SK-N-SH (cell line): ENCODE results near the gene TKTL2. TPM values are rescaled to one million over a fixed set of nuclear protein-coding genes. Genes with fewer than 3 reads are reported as not detected.

Experiments used
- CTCF ChIA-PET: fragments of 300-600, 350-600 bp; formaldehyde crosslinking; extraction: SDS; loops from one replicate; lab custom pipeline; 2021; lab: Yijun Ruan, JAX
- POLR2A ChIA-PET: fragments of 350-600 bp; sonication (Branson Sonifier 250); formaldehyde crosslinking; extraction: SDS; loops from one replicate; lab custom pipeline; 2020; ENCODE audit warnings: antibody characterized with exemption, inconsistent platforms; lab: Yijun Ruan, JAX
- DNase-seq: peaks from one replicate; pipeline ENCODE4 v3.0.0; 2012
- H2AFZ ChIP-seq: fragments of 200-600 bp; sonication (generic); 2 replicates; pipeline ENCODE4 v1.8.1; 2016; ENCODE audit warnings: antibody characterized with exemption, mild to moderate bottlenecking, low read depth
- H3F3A ChIP-seq: fragments of 200-600 bp; sonication (generic); replicated peaks from 2 replicates; pipeline ENCODE3; 2016; ENCODE audit warnings: antibody characterized with exemption, mild to moderate bottlenecking; ENCODE audit not compliant: insufficient read depth
- H3K27ac ChIP-seq, 2 experiments: fragments of 200-500 bp in 1 of 2; fragments of 200-600 bp in 1 of 2; sonication (Bioruptor generic) in 1 of 2; sonication (generic), shearing (Covaris generic) in 1 of 2; 2 replicates each; pipeline versions ENCODE4 v1.5.1 to v1.6.1; 2014 to 2016; ENCODE audit warnings: low read depth in 2 of 2, inconsistent platforms in 1 of 2, low read length in 1 of 2, mild to moderate bottlenecking in 1 of 2, mixed read lengths in 1 of 2
- H3K27me3 ChIP-seq: fragments of 200-600 bp; sonication (generic), shearing (Covaris generic); 2 replicates; pipeline ENCODE4 v1.6.1; 2016; ENCODE audit warnings: mixed run types; ENCODE audit not compliant: insufficient read depth
- H3K36me3 ChIP-seq, 2 experiments: fragments of 200-500 bp in 1 of 2; fragments of 200-600 bp in 1 of 2; sonication (Bioruptor generic) in 1 of 2; sonication (generic) in 1 of 2; replicated peaks in 1 of 2; 2 replicates each; pipeline versions ENCODE3 to v1.5.1; 2014 to 2016; ENCODE audit warnings: low read length in 1 of 2, mild to moderate bottlenecking in 1 of 2; ENCODE audit not compliant: insufficient read depth in 2 of 2, control insufficient read depth in 1 of 2
- H3K4me1 ChIP-seq, 2 experiments: fragments of 200-500 bp in 1 of 2; fragments of 200-600 bp in 1 of 2; sonication (Bioruptor generic) in 1 of 2; sonication (generic), shearing (Covaris generic) in 1 of 2; 2 replicates each; pipeline versions ENCODE4 v1.5.1 to v1.6.1; 2014 to 2016; ENCODE audit warnings: low read depth in 1 of 2, low read length in 1 of 2, mixed run types in 1 of 2; ENCODE audit not compliant: insufficient read depth in 2 of 2, control insufficient read depth in 1 of 2
- H3K4me2 ChIP-seq: fragments of 200-600 bp; sonication (generic), shearing (Covaris generic); 2 replicates; pipeline ENCODE4 v1.6.1; 2017; ENCODE audit warnings: mixed run types
- H3K4me3 ChIP-seq, 2 experiments: fragments of 200-500 bp in 1 of 2; fragments of 200-600 bp in 1 of 2; sonication (Bioruptor generic) in 1 of 2; sonication (generic), shearing (Covaris generic) in 1 of 2; 2 replicates each; pipeline versions ENCODE4 v1.5.1 to v1.8.1; 2014 to 2016; ENCODE audit warnings: low read depth in 2 of 2, inconsistent platforms in 1 of 2, low read length in 1 of 2, mild to moderate bottlenecking in 1 of 2, mixed read lengths in 1 of 2, moderate library complexity in 1 of 2
- H3K79me2 ChIP-seq: fragments of 200-600 bp; sonication (generic); 2 replicates; pipeline ENCODE4 v1.8.1; 2017; ENCODE audit warnings: mild to moderate bottlenecking; ENCODE audit not compliant: insufficient read depth
- H3K9ac ChIP-seq: fragments of 200-600 bp; sonication (generic); 2 replicates; pipeline ENCODE4 v1.6.1; 2017; ENCODE audit warnings: mixed run types
- H3K9me2 ChIP-seq: fragments of 200-600 bp; sonication (generic); 2 replicates; pipeline ENCODE4 v1.6.1; 2017; ENCODE audit warnings: mixed run types
- H3K9me3 ChIP-seq: fragments of 200-600 bp; sonication (generic); 2 replicates; pipeline ENCODE4 v1.6.1; 2017; ENCODE audit warnings: mixed run types, mild to moderate bottlenecking, moderate library complexity
- H4K20me1 ChIP-seq: fragments of 200-600 bp; sonication (generic); 2 replicates; pipeline ENCODE4 v1.6.1; 2017; ENCODE audit warnings: mild to moderate bottlenecking, mixed run types; ENCODE audit not compliant: insufficient read depth
- CHD2 ChIP-seq: fragments of 150-350 bp; IDR thresholded peaks from 2 replicates; pipeline ENCODE4 v1.6.1; 2018; ENCODE audit warnings: low read length; ENCODE audit not compliant: partially characterized antibody
- ELF1 ChIP-seq: IDR thresholded peaks from 2 replicates; pipeline ENCODE4 v1.4.0; 2012
- SMC3 ChIP-seq: IDR thresholded peaks from 2 replicates; pipeline ENCODE4 v1.6.1; 2012; ENCODE audit warnings: low read depth, low read length, improper control_type of control experiment
- TCF12 ChIP-seq: IDR thresholded peaks from 2 replicates; pipeline ENCODE4 v1.4.0; 2012
- YY1 ChIP-seq: IDR thresholded peaks from 2 replicates; pipeline ENCODE4 v1.4.0; 2012; ENCODE audit warnings: low read depth, mild to moderate bottlenecking
- WGBS: methylation state at CpG from one replicate; pipeline ENCODE4 v1.1.6; 2017; ENCODE audit warnings: low lambda C conversion rate; 5-methylcytosine and 5-hydroxymethylcytosine counted together
- polyA plus RNA-seq, 3 experiments: library from polyadenylated mRNA; depleted of rRNA; stranded (reverse); fragments of >200 nt; gene quantifications; 2 replicates each; pipeline ENCODE4 v1.2.3, GENCODE V29; 2012
- TF ChIP-seq, protein P1 (sequence below): fragments of 150-350 bp; IDR thresholded peaks from 2 replicates; pipeline ENCODE4 v1.6.1; 2016; ENCODE audit warnings: mild to moderate bottlenecking, low read depth, low read length
- TF ChIP-seq, protein P2 (sequence below): IDR thresholded peaks from 2 replicates; pipeline ENCODE4 v1.6.1; 2012; ENCODE audit warnings: mild to moderate bottlenecking, low read depth, low read length, moderate library complexity

Gene TKTL2
- polyA plus RNA-seq, 1 of the 3 experiments (the other 2 are of a cell fraction) = not detected

DNA sequence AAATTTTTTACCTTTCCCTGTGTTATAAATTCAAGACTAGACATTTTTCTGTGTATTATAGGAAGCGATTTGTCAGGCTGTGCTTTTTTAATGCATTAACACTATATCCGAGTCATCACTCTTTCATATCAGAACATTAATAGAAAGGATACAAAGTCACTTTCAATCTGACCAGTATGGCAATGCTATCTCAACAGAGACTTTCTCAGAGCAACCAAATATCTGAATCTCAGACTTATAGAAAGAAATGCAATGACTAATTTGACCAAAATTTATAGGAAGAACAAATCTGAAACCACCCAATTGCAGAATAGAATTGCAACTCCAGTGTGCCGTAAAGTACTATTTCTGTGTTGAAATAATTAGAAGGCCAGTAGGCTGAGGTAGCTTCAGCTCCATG lies 473 bp upstream of the TKTL2 start:
- POLR2A ChIA-PET = no interaction called here
- no peak for DNase-seq
- H3K9ac ChIP-seq = no peak overlapping the region
- H3K9me3 ChIP-seq = no peaks in the 10 kb centered on the region
- CTCF ChIA-PET = interaction anchor here (1.1 kb wide), 2 partner anchors 74 to 328 kb away, joined by 3 read pairs; no protein-coding TSS in a partner anchor
- WGBS = 49% methylated on average over 3 of the region's 3 CpGs
- H3K4me3 ChIP-seq = no peak overlapping the region
- H3K27ac ChIP-seq = no peak overlapping the region
- H3F3A ChIP-seq = no peaks in the 10 kb centered on the region
- no peaks in the 10 kb centered on the region for H3K79me2 ChIP-seq
- H4K20me1 ChIP-seq = no peaks in the 10 kb centered on the region
- no peak overlapping the region for H3K4me2 ChIP-seq
- H3K36me3 ChIP-seq = no peaks in the 10 kb centered on the region
- peaks cover 25% of the 10 kb centered on the region; the same call in 1 of the 2 replicates for H3K27me3 ChIP-seq
- no peak overlapping the region for H2AFZ ChIP-seq
- H3K4me1 ChIP-seq = no peaks in the 10 kb centered on the region
- no peak for TF ChIP-seq SMC3
- no peak for TF ChIP-seq YY1
- TF ChIP-seq TCF12 = no peak
- TF ChIP-seq ELF1 = no peak
- TF ChIP-seq, protein P1, sequence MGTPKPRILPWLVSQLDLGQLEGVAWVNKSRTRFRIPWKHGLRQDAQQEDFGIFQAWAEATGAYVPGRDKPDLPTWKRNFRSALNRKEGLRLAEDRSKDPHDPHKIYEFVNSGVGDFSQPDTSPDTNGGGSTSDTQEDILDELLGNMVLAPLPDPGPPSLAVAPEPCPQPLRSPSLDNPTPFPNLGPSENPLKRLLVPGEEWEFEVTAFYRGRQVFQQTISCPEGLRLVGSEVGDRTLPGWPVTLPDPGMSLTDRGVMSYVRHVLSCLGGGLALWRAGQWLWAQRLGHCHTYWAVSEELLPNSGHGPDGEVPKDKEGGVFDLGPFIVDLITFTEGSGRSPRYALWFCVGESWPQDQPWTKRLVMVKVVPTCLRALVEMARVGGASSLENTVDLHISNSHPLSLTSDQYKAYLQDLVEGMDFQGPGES = no peak
- no peak for TF ChIP-seq CHD2
- H3K9me2 ChIP-seq = no peaks in the 10 kb centered on the region

DNA sequence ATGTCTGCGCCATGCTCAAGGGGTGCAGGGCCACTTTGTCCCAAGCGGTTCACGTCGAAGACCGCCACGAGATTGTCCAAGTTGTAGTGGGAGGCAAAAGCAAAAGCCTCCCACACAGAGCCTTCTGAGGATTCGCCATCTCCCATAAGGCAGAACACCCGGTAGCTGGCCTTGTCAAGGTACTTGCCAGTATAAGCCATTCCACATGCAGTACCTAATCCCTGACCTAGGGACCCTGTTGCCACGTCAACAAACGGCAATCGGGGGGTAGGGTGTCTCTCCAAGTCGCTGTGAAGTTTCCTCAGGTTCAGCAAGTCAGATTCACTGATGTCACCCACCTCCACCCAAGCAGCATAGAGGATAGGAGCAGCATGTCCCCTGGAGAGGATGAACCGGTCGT lies 424 bp downstream of the TKTL2 start:
- no peak overlapping the region for H2AFZ ChIP-seq
- H3K36me3 ChIP-seq = no peaks in the 10 kb centered on the region
- H4K20me1 ChIP-seq = no peaks in the 10 kb centered on the region
- no peaks in the 10 kb centered on the region for H3K9me3 ChIP-seq
- no peak overlapping the region for H3K27ac ChIP-seq
- no peak overlapping the region for H3K9ac ChIP-seq
- POLR2A ChIA-PET = no interaction called here
- peaks cover 19% of the 10 kb centered on the region; the same call in 1 of the 2 replicates for H3K27me3 ChIP-seq
- H3K4me1 ChIP-seq = no peaks in the 10 kb centered on the region
- H3K9me2 ChIP-seq = no peaks in the 10 kb centered on the region
- H3K4me2 ChIP-seq = no peak overlapping the region
- H3F3A ChIP-seq = no peaks in the 10 kb centered on the region
- CTCF ChIA-PET = interaction anchor here (1.1 kb wide), 1 partner anchor 327 kb away, joined by 3 read pairs; no protein-coding TSS in a partner anchor
- WGBS = 22% methylated on average over 8 of the region's 14 CpGs
- DNase-seq = no peak
- no peak overlapping the region for H3K4me3 ChIP-seq
- TF ChIP-seq, protein P2, sequence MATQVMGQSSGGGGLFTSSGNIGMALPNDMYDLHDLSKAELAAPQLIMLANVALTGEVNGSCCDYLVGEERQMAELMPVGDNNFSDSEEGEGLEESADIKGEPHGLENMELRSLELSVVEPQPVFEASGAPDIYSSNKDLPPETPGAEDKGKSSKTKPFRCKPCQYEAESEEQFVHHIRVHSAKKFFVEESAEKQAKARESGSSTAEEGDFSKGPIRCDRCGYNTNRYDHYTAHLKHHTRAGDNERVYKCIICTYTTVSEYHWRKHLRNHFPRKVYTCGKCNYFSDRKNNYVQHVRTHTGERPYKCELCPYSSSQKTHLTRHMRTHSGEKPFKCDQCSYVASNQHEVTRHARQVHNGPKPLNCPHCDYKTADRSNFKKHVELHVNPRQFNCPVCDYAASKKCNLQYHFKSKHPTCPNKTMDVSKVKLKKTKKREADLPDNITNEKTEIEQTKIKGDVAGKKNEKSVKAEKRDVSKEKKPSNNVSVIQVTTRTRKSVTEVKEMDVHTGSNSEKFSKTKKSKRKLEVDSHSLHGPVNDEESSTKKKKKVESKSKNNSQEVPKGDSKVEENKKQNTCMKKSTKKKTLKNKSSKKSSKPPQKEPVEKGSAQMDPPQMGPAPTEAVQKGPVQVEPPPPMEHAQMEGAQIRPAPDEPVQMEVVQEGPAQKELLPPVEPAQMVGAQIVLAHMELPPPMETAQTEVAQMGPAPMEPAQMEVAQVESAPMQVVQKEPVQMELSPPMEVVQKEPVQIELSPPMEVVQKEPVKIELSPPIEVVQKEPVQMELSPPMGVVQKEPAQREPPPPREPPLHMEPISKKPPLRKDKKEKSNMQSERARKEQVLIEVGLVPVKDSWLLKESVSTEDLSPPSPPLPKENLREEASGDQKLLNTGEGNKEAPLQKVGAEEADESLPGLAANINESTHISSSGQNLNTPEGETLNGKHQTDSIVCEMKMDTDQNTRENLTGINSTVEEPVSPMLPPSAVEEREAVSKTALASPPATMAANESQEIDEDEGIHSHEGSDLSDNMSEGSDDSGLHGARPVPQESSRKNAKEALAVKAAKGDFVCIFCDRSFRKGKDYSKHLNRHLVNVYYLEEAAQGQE = no peak
- no peaks in the 10 kb centered on the region for H3K79me2 ChIP-seq
